MCF 10A (cell line): ENCODE results near the gene RERE. TPM values are rescaled to one million over a fixed set of nuclear protein-coding genes. Genes with fewer than 3 reads are reported as not detected.
A peak's percentile ranks its signal among the peaks of the same experiment; 100 is the strongest.

Source experiments
- BruUV-seq: library from RNA; stranded (reverse); fragments of 400-500 nt; replicated peaks from 2 replicates; lab custom pipeline; 2021; lab: Mats Ljungman, UMichigan
- CTCF ChIA-PET: fragments of 300-600 bp; sonication (Branson Sonifier 250); formaldehyde crosslinking; extraction: SDS; loops from one replicate; lab custom pipeline; 2021; ENCODE audit warnings: antibody characterized with exemption, inconsistent platforms; lab: Yijun Ruan, JAX
- POLR2A ChIA-PET: fragments of 300-600, 350-650 bp; sonication (Branson Sonifier 250); formaldehyde crosslinking; extraction: SDS; loops from one replicate; lab custom pipeline; 2020; ENCODE audit warnings: antibody characterized with exemption, inconsistent platforms; lab: Yijun Ruan, JAX
- DNase-seq: peaks from one replicate; pipeline ENCODE4 v3.0.0-alpha.2; 2018; ENCODE audit not compliant: unreplicated experiment
- H3K27ac Mint-ChIP-seq: one replicate; pipeline ENCODE4 v1.8.0; 2022; ENCODE audit warnings: mild to moderate bottlenecking, low read depth, mixed read lengths; ENCODE audit not compliant: unreplicated experiment
- H3K27me3 Mint-ChIP-seq: one replicate; pipeline ENCODE4 v1.8.0; 2022; ENCODE audit warnings: mixed read lengths; ENCODE audit not compliant: insufficient read depth, unreplicated experiment
- H3K36me3 Mint-ChIP-seq: one replicate; pipeline ENCODE4 v1.8.0; 2022; ENCODE audit warnings: mild to moderate bottlenecking, moderate library complexity, mixed read lengths; ENCODE audit not compliant: insufficient read depth, unreplicated experiment
- H3K4me1 Mint-ChIP-seq: one replicate; pipeline ENCODE4 v1.8.0; 2022; ENCODE audit warnings: mixed read lengths; ENCODE audit not compliant: insufficient read depth, unreplicated experiment
- H3K4me3 Mint-ChIP-seq: one replicate; pipeline ENCODE4 v1.8.0; 2022; ENCODE audit warnings: mild to moderate bottlenecking, moderate library complexity, mixed read lengths; ENCODE audit not compliant: unreplicated experiment
- H3K9me3 Mint-ChIP-seq: one replicate; pipeline ENCODE4 v1.8.0; 2022; ENCODE audit warnings: mixed read lengths; ENCODE audit not compliant: unreplicated experiment
- intact Hi-C: fragments of 100-400 bp; cut with micrococcal nuclease; formaldehyde crosslinking; loops from 2 replicates; pipeline ENCODE4 v1.14.1; 2022
- total RNA-seq: library from RNA; stranded (reverse); gene quantifications from 2 replicates; pipeline ENCODE4 v1.2.3, GENCODE V29; 2022
- TF ChIP-seq, protein P1 (sequence below): fragments of 200-600 bp; IDR thresholded peaks from one replicate; pipeline ENCODE4 v1.8.0; 2022; ENCODE audit warnings: antibody characterized with exemption, mild to moderate bottlenecking; ENCODE audit not compliant: unreplicated experiment

The RERE gene
- total RNA-seq, 1 experiment from 2014 or later = 48.4 TPM

DNA sequence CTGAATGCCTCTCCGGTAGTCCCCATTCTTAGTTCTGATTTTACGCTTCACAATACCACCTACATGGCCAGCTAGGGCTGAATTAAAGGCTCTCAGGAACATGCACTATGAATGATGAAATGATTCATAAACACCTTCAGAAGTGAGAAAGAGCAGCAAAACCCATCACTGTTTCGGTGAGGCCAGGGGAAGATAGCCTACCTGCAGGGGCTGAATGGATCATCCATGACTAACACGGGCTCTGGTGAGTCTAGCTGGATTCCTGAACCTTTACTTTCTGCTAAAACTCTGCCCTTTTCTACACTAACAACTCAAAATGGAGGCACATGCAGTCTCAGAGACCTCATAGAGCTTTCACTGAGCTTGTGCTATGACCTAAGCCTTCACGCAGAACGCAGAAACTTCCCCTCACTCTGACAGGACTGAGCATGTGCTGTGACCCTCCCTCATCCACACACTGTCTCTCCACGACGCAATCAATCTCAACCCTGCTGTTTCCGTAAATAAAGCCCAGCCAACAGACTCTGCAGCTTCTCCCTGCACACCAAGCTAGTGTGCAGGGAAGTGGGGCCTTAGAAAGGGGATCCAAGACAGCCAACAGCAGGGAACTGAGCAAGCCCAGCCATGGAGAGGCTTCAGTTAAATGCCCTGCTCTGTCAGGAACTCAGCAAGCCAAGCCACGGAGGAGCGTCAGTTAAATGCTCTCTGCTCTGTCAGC, 291.7 kb downstream of the RERE start:
- no peaks in the 10 kb centered on the region for H3K9me3 Mint-ChIP-seq
- no peaks in the 10 kb centered on the region for H3K27me3 Mint-ChIP-seq
- H3K4me1 Mint-ChIP-seq = peaks cover 23% of the 10 kb centered on the region
- POLR2A ChIA-PET = interaction anchor here (0.6 to 2.8 kb wide), 45 partner anchors 10 to 565 kb away, joined by 3 to 54 read pairs (median 5); partner anchors contain the start of genes ENO1, PARK7 and RERE
- H3K4me3 Mint-ChIP-seq = no peak overlapping the region
- peak; percentile 91 for DNase-seq
- no peak overlapping the region for H3K27ac Mint-ChIP-seq
- CTCF ChIA-PET = interaction anchor here (0.6 to 2.0 kb wide), 8 partner anchors 10 to 324 kb away, joined by 3 to 9 read pairs (median 3); no protein-coding TSS in a partner anchor
- intact Hi-C loops = no loop called here
- TSS peak; percentile 77 for BruUV-seq
- peaks cover 17% of the 10 kb centered on the region for H3K36me3 Mint-ChIP-seq
- TF ChIP-seq, protein P1, sequence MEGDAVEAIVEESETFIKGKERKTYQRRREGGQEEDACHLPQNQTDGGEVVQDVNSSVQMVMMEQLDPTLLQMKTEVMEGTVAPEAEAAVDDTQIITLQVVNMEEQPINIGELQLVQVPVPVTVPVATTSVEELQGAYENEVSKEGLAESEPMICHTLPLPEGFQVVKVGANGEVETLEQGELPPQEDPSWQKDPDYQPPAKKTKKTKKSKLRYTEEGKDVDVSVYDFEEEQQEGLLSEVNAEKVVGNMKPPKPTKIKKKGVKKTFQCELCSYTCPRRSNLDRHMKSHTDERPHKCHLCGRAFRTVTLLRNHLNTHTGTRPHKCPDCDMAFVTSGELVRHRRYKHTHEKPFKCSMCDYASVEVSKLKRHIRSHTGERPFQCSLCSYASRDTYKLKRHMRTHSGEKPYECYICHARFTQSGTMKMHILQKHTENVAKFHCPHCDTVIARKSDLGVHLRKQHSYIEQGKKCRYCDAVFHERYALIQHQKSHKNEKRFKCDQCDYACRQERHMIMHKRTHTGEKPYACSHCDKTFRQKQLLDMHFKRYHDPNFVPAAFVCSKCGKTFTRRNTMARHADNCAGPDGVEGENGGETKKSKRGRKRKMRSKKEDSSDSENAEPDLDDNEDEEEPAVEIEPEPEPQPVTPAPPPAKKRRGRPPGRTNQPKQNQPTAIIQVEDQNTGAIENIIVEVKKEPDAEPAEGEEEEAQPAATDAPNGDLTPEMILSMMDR = no peak

DNA sequence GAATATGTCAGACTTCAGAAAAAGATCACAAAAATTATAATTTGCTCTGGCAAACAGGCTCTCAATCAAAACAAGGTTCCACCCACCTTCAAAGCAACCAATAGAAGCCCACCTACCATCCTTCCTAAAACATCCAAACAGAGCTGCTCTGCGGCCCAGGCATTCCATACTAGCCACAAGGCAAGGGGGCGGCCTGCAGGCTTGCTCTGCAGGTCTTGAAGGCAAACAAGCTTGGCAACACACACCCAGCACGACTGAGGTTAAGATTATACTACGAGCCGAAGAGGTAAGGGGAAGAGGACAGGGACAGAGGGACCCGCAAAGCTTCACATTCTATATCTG, 292.3 kb downstream of the RERE start:
- TF ChIP-seq, protein P1 = no peak
- CTCF ChIA-PET = interaction anchor here (0.6 to 2.0 kb wide), 5 partner anchors 10 to 201 kb away, joined by 3 to 9 read pairs (median 3); no protein-coding TSS in a partner anchor
- peaks cover 23% of the 10 kb centered on the region for H3K4me1 Mint-ChIP-seq
- intact Hi-C loops = no loop called here
- POLR2A ChIA-PET = interaction anchor here (0.6 to 2.8 kb wide), 45 partner anchors 10 to 1297 kb away, joined by 3 to 54 read pairs (median 5); partner anchors contain the start of genes ENO1, PARK7 and RERE
- no peak for DNase-seq
- H3K36me3 Mint-ChIP-seq = peaks cover 17% of the 10 kb centered on the region
- no peak overlapping the region for H3K27ac Mint-ChIP-seq
- no peaks in the 10 kb centered on the region for H3K27me3 Mint-ChIP-seq
- BruUV-seq = no TSS peak
- no peaks in the 10 kb centered on the region for H3K9me3 Mint-ChIP-seq
- H3K4me3 Mint-ChIP-seq = no peak overlapping the region

DNA sequence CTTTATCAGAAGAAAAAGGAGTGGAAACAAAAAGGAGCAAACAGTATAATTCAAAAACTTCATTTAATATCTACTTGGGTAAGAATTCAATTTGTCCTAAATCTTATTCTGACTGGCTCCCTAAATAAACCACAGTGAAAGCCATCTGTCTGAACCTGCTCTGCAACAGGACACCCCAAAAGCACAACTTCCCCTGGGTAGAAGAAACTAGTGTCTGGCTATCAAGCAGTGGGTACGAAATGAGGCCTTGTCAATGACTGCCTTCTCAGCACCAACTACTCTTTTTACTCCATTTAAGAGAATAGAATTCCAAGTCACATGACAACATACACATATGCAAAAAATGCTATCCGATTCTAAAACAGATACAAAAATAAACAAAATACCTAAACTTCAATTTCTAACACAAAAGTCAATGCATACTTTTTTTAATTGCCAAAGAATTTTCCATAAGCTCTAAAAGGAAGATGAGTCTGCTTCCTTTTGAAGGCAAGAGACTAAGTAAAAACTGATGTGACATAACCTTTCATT, 292.7 kb downstream of the RERE start:
- H3K9me3 Mint-ChIP-seq = no peaks in the 10 kb centered on the region
- intact Hi-C loops = no loop called here

More for the DNA sequence above, 292.7 kb downstream of the RERE start:
- DNase-seq = no peak
- peaks cover 17% of the 10 kb centered on the region for H3K36me3 Mint-ChIP-seq
- POLR2A ChIA-PET = interaction anchor here (0.6 to 2.8 kb wide), 33 partner anchors 9 to 1297 kb away, joined by 3 to 54 read pairs (median 7); partner anchors contain the start of genes ENO1 and RERE
- no peaks in the 10 kb centered on the region for H3K27me3 Mint-ChIP-seq
- CTCF ChIA-PET = interaction anchor here (0.6 to 2.0 kb wide), 5 partner anchors 9 to 542 kb away, joined by 3 to 9 read pairs (median 3); no protein-coding TSS in a partner anchor
- BruUV-seq = no TSS peak
- TF ChIP-seq, protein P1 = no peak
- H3K4me3 Mint-ChIP-seq = no peak overlapping the region
- H3K27ac Mint-ChIP-seq = no peak overlapping the region
- H3K4me1 Mint-ChIP-seq = peaks cover 23% of the 10 kb centered on the region
